ENCODE data around the gene KIAA1755. TPM values are rescaled to one million over a fixed set of nuclear protein-coding genes. Genes with fewer than 3 reads are reported as not detected.

KIAA1755 gene
- total RNA-seq, 4 donors from 2014 or later, result 0.05 to 0.41 (median 0.38) TPM; not detected in 1

- intact Hi-C loops (cut with DNase I; ENCODE audit: low total_unique reads) (no loop called here), in situ Hi-C loops (cut with MboI; ENCODE audit: low sequenced_read_pairs in 4 of 4) (no loop called here)
- DNase-seq (no peak), ATAC-seq (no peak)
- TF ChIP-seq POLR2A (IDR thresholded peaks at IDR 0.05), result no peak
- TF ChIP-seq CTCF (IDR thresholded peaks at IDR 0.05 in 4 of 5, conservative IDR thresholded peaks at IDR 0.05 in 1 of 5), result no peak
- Histone ChIP-seq H3K36me3 (no peaks in the 10 kb centered on the region), H3K4me1 (no peaks in the 10 kb centered on the region), H3K4me3 (no peak overlapping the region), H3K27ac (no peak overlapping the region), H3K27me3 (no peaks in the 10 kb centered on the region), H3K9me3 (no peaks in the 10 kb centered on the region)
Observed at GRCh38 chr20:38271608-38272120, 11.1 kb upstream of the KIAA1755 start.

- Histone ChIP-seq H3K4me1 (no peaks in the 10 kb centered on the region), H3K27me3 (no peaks in the 10 kb centered on the region), H3K4me3 (no peak overlapping the region), H3K27ac (peak overlapping the region in 1 of 4 donors; percentile 41), H3K9me3 (no peaks in the 10 kb centered on the region), H3K36me3 (no peaks in the 10 kb centered on the region)
- intact Hi-C loops (cut with DNase I; ENCODE audit: low total_unique reads) (no loop called here), in situ Hi-C loops (cut with MboI; ENCODE audit: low sequenced_read_pairs in 4 of 4) (no loop called here)
- ATAC-seq, result peak; percentile 80 to 82
- TF ChIP-seq CTCF (IDR thresholded peaks at IDR 0.05 in 4 of 5, conservative IDR thresholded peaks at IDR 0.05 in 1 of 5) (no peak), POLR2A (IDR thresholded peaks at IDR 0.05) (no peak)
- DNase-seq, result no peak
Observed at GRCh38 chr20:38270869-38271605, 10.5 kb upstream of the KIAA1755 start.

GRCh38 chr20:38269715-38270114 is 9.2 kb upstream of the KIAA1755 start:
- no peak overlapping the region for H3K4me3 ChIP-seq
- no peak for DNase-seq
- H3K9me3 ChIP-seq, result no peaks in the 10 kb centered on the region
- H3K36me3 ChIP-seq, result no peaks in the 10 kb centered on the region
- TF ChIP-seq CTCF (IDR thresholded peaks at IDR 0.05 in 4 of 5, conservative IDR thresholded peaks at IDR 0.05 in 1 of 5) (no peak), POLR2A (IDR thresholded peaks at IDR 0.05) (no peak)
- H3K27ac ChIP-seq, result no peak overlapping the region
- ATAC-seq, result no peak
- intact Hi-C loops (cut with DNase I; ENCODE audit: low total_unique reads), result no loop called here
- no peaks in the 10 kb centered on the region for H3K27me3 ChIP-seq
- no peaks in the 10 kb centered on the region for H3K4me1 ChIP-seq
- in situ Hi-C loops (cut with MboI; ENCODE audit: low sequenced_read_pairs in 4 of 4), result no loop called here

- no peaks in the 10 kb centered on the region for H3K27me3 ChIP-seq
- ATAC-seq (no peak), DNase-seq (no peak)
- intact Hi-C loops (cut with DNase I; ENCODE audit: low total_unique reads) (no loop called here), in situ Hi-C loops (cut with MboI; ENCODE audit: low sequenced_read_pairs in 4 of 4) (no loop called here)
- H3K27ac ChIP-seq, result no peak overlapping the region
- no peaks in the 10 kb centered on the region for H3K36me3 ChIP-seq
- H3K4me1 ChIP-seq, result no peaks in the 10 kb centered on the region
- H3K4me3 ChIP-seq, result no peak overlapping the region
- TF ChIP-seq CTCF (IDR thresholded peaks at IDR 0.05 in 4 of 5, conservative IDR thresholded peaks at IDR 0.05 in 1 of 5), result no peak
- TF ChIP-seq POLR2A (IDR thresholded peaks at IDR 0.05), result no peak
- no peaks in the 10 kb centered on the region for H3K9me3 ChIP-seq
Observed at GRCh38 chr20:38269040-38269439, 8.5 kb upstream of the KIAA1755 start.

Measured in gastrocnemius medialis (tissue), 4 donors.